AG04450 (cell line): Measurements from ENCODE around the gene STARD10. TPM values are rescaled to one million over a fixed set of nuclear protein-coding genes. Genes with fewer than 3 reads are reported as not detected.

Experiments
- CTCF ChIA-PET: fragments of 300-600, 350-600 bp; formaldehyde crosslinking; extraction: SDS; loops from one replicate; lab custom pipeline; 2022; ENCODE audit warnings: antibody characterized with exemption, inconsistent platforms; lab: Charles Lee
- POLR2A ChIA-PET: fragments of 350-600 bp; formaldehyde crosslinking; extraction: SDS; loops from one replicate; lab custom pipeline; 2021; ENCODE audit warnings: antibody characterized with exemption, inconsistent platforms; lab: Yijun Ruan, JAX
- DNase-seq: peaks from one replicate; pipeline ENCODE4 v3.0.0-alpha.2; 2011; ENCODE audit warnings: low read depth, low spot score
- H3K27ac ChIP-seq: one replicate; pipeline ENCODE4 v1.5.1; 2012; ENCODE audit warnings: low read depth, low read length, control low read depth
- H3K27me3 ChIP-seq: one replicate; pipeline ENCODE4 v1.6.0; 2012; ENCODE audit warnings: low read length; ENCODE audit not compliant: control insufficient read depth, insufficient read depth
- H3K4me3 ChIP-seq: 2 replicates; pipeline ENCODE4 v1.5.1; 2011; ENCODE audit warnings: mild to moderate bottlenecking, low read depth, low read length, control low read depth
- H3K9me3 ChIP-seq: 2 replicates; pipeline ENCODE4 v1.5.1; 2012; ENCODE audit warnings: low read length; ENCODE audit not compliant: control insufficient read depth, insufficient read depth
- polyA plus RNA-seq: library from polyadenylated mRNA; depleted of rRNA; stranded (reverse); fragments of >200 nt; gene quantifications from 2 replicates; pipeline ENCODE4 v1.2.3, GENCODE V29; 2011
- TF ChIP-seq, protein P1 (sequence below): IDR thresholded peaks from 2 replicates; pipeline ENCODE4 v1.5.1; 2011; ENCODE audit warnings: low read depth, low read length, control low read depth, inconsistent platforms

Gene STARD10
- polyA plus RNA-seq, 1 experiment: 38.4 TPM

DNA sequence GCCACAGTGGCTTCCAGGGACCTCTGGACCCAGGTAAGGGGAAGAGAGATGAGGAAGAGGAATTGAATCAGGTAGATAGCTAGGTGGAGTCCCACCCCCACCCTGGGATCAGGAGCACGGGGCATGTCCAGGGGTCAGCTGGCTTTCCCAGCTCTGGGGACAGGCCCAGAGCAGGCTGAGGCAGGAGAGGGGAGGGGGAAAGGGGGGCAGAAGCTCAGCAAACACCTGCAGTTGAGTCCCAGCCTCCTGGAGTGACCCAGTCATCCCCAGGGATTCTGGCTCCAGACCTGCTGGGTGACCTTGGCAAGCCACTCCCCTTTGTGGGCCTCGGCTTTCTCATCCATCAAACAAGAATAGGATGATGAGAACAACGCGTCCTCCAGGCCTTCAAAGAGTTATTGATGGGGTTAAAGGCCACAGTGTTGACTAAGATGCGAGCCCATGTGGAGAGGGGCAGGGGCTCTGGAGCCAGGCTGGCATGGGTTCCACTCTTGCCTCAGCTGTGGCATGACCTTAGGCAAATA is 16.0 kb downstream of the STARD10 start:
- ChIA-PET CTCF (interaction anchor here (1.0 kb wide), 1 partner anchor 53 kb away, joined by 3 read pairs; no protein-coding TSS in a partner anchor), POLR2A (no interaction called here)
- no peak for DNase-seq

DNA sequence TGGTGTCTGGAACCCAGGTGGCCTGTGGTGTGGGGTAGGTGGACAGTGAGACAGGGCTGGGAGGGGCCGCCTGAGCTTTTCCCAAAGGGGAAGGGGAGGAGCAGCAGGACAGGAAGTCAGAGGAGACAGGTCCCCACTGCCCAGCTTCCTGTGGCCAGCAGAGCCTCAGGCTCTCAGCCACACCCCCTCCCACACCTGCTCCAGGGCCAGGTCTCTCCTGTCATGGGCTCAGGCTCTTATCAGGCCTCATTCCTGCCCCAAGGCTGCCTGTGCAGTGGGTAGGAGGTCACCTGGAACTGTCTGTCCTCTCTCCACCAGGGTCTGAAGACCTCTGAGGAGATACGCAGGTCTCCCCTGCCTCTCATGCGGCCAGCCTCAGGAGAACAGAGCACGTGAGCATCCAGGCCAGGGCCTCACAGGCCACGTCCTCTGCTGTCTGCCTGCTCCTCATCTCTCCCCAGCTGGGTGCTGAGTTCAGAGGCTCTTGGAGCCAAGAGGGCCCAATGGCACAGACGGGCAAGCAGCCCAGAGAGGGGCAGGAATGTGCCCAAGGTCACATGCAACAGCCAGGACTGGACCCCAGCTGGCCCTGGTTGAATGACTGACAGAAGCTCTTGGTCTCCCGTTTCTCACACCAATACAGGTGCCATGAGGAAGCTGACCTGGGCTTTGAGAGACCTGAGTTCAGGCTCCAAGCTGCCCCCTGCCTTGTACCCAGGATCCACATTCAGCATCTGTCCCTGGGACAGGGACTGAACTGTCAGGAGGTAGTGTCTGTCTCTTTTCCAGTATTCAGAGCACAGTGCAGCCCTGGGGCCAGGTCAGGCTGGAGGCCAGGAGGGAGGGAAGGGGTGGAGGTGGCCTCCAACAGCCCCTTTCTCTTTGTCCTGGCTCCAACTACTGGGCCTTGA is 16.7 kb downstream of the STARD10 start:
- Histone ChIP-seq H3K4me3 (no peak overlapping the region), H3K27ac (no peak overlapping the region), H3K9me3 (no peaks in the 10 kb centered on the region), H3K27me3 (peaks cover 3% of the 10 kb centered on the region)
- CTCF ChIA-PET: interaction anchor here (1.0 kb wide), 1 partner anchor 52 kb away, joined by 3 read pairs; no protein-coding TSS in a partner anchor
- TF ChIP-seq, protein P1, sequence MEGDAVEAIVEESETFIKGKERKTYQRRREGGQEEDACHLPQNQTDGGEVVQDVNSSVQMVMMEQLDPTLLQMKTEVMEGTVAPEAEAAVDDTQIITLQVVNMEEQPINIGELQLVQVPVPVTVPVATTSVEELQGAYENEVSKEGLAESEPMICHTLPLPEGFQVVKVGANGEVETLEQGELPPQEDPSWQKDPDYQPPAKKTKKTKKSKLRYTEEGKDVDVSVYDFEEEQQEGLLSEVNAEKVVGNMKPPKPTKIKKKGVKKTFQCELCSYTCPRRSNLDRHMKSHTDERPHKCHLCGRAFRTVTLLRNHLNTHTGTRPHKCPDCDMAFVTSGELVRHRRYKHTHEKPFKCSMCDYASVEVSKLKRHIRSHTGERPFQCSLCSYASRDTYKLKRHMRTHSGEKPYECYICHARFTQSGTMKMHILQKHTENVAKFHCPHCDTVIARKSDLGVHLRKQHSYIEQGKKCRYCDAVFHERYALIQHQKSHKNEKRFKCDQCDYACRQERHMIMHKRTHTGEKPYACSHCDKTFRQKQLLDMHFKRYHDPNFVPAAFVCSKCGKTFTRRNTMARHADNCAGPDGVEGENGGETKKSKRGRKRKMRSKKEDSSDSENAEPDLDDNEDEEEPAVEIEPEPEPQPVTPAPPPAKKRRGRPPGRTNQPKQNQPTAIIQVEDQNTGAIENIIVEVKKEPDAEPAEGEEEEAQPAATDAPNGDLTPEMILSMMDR: no peak
- POLR2A ChIA-PET: no interaction called here
- no peak for DNase-seq

More for the DNA sequence above, 16.0 kb downstream of the STARD10 start:
- Histone ChIP-seq H3K27me3 (peaks cover 3% of the 10 kb centered on the region), H3K27ac (no peak overlapping the region), H3K4me3 (no peak overlapping the region), H3K9me3 (no peaks in the 10 kb centered on the region)
- TF ChIP-seq, protein P1: no peak

DNA sequence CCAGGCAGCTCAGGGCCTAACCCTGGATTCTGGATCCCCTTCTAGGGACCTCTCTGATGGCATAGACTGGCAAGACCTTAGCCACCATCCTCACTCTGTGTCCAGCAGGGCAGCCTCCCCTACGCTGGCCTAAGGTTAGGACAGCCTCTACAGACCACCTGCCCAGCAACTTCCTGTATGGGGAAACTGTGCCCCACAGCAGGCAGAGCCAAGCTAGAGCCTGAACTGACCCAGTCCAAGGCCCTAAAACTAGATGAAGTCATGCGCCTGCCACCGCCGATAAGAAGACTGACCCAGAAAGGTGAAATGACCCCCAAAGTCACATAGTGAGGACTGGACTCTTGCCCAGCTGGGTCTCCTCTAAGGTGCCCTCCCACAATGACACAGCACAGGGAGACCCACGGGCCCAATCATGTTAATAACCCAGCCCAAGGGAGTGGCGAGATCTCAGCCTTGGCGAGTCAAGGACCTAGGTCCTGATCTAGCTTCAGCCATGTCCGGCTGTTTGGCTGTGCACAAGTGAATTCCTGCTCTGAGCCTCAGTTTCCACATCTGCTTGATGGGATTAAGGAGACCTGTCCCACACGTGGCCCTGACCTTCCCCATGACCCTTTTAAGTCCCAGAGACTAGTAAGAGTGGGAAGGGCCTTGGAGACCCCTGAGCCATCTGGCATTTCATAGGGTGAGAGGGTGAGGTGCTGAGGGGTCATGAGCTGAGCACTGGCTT is 17.6 kb downstream of the STARD10 start:
- CTCF ChIA-PET: no interaction called here
- DNase-seq: no peak
- POLR2A ChIA-PET: no interaction called here

GRCh38 chr11:72775288-72776110 is 18.3 kb downstream of the STARD10 start:
- Histone ChIP-seq H3K4me3 (no peak overlapping the region), H3K27ac (no peak overlapping the region), H3K27me3 (no peaks in the 10 kb centered on the region), H3K9me3 (no peaks in the 10 kb centered on the region)
- DNase-seq: no peak
- POLR2A ChIA-PET: no interaction called here
- CTCF ChIA-PET: interaction anchor here (0.5 to 0.7 kb wide), 2 partner anchors 35 to 91 kb away, joined by 3 read pairs; no protein-coding TSS in a partner anchor
- TF ChIP-seq, protein P1: no peak

More for the DNA sequence above, 17.6 kb downstream of the STARD10 start:
- peaks cover 3% of the 10 kb centered on the region for H3K27me3 ChIP-seq
- TF ChIP-seq, protein P1: no peak
- no peaks in the 10 kb centered on the region for H3K9me3 ChIP-seq
- H3K4me3 ChIP-seq: no peak overlapping the region
- H3K27ac ChIP-seq: no peak overlapping the region
